Natural killer cell (primary cell): ENCODE results near the gene NANOS3. TPM values are rescaled to one million over a fixed set of nuclear protein-coding genes. Genes with fewer than 3 reads are reported as not detected.
A peak's percentile ranks its signal among the peaks of the same experiment; 100 is the strongest.

Source experiments
- ATAC-seq, 3 donors: fragments of 150-1000 bp in 2 of 3; fragments of 200-7000 bp in 1 of 3; cut with Tn5 transposase; 1 replicate in 1 of 3; 2 replicates in 2 of 3; pipeline ENCODE4 v1.10.0; 2021; ENCODE audit warnings: mild to moderate bottlenecking in 2 of 3, moderate library complexity in 2 of 3
- DNase-seq, 2 donors: peaks; one replicate each; pipeline versions ENCODE4 v3.0.0 to v3.0.0-alpha.2; 2013 to 2021; ENCODE audit warnings: mixed read lengths in 1 of 2
- H3K27ac ChIP-seq: one replicate; pipeline ENCODE4 v1.5.1; 2013; ENCODE audit warnings: mild to moderate bottlenecking, low read length
- H3K27me3 ChIP-seq: one replicate; pipeline ENCODE4 v1.6.1; 2013; ENCODE audit warnings: low read length; ENCODE audit not compliant: control insufficient read depth, insufficient read depth
- H3K36me3 ChIP-seq: one replicate; pipeline ENCODE4 v1.6.1; 2013; ENCODE audit warnings: low read length; ENCODE audit not compliant: control insufficient read depth, insufficient read depth
- H3K4me1 ChIP-seq: one replicate; pipeline ENCODE4 v1.6.1; 2013; ENCODE audit warnings: low read length; ENCODE audit not compliant: control insufficient read depth, insufficient read depth
- H3K4me3 ChIP-seq: one replicate; pipeline ENCODE4 v1.5.1; 2013; ENCODE audit warnings: low read length
- H3K9me3 ChIP-seq: one replicate; pipeline ENCODE4 v1.6.1; 2013; ENCODE audit warnings: low read length; ENCODE audit not compliant: control insufficient read depth, insufficient read depth
- H3K27ac Mint-ChIP-seq, 2 donors: one replicate each; pipeline ENCODE4 v1.8.0; 2022; ENCODE audit warnings: mild to moderate bottlenecking in 2 of 2, mixed read lengths in 2 of 2, moderate library complexity in 1 of 2
- H3K27me3 Mint-ChIP-seq, 2 donors: one replicate each; pipeline ENCODE4 v1.8.0; 2022; ENCODE audit warnings: low read depth in 2 of 2, mixed read lengths in 2 of 2
- H3K36me3 Mint-ChIP-seq: one replicate; pipeline ENCODE4 v1.8.0; 2022; ENCODE audit warnings: mixed read lengths
- H3K4me1 Mint-ChIP-seq, 2 donors: one replicate each; pipeline ENCODE4 v1.8.0; 2022; ENCODE audit warnings: mixed read lengths in 2 of 2
- H3K4me3 Mint-ChIP-seq: one replicate; pipeline ENCODE4 v1.8.0; 2022; ENCODE audit warnings: mild to moderate bottlenecking, moderate library complexity, mixed read lengths
- H3K9me3 Mint-ChIP-seq, 2 donors: one replicate each; pipeline ENCODE4 v1.8.0; 2022; ENCODE audit warnings: mixed read lengths in 2 of 2
- CTCF ChIP-seq: fragments of 200-600 bp; IDR thresholded peaks from one replicate; pipeline ENCODE4 v1.8.0; 2022; ENCODE audit warnings: antibody characterized with exemption
- whole genome bisulfite sequencing: methylation state at CpG from one replicate; pipeline ENCODE4 v1.1.7; 2013; ENCODE audit warnings: missing lambda C conversion rate; ENCODE audit not compliant: insufficient coverage; 5-methylcytosine and 5-hydroxymethylcytosine counted together
- intact Hi-C: fragments of 100-400 bp; cut with micrococcal nuclease; formaldehyde crosslinking; loops from one replicate; pipeline ENCODE4 v1.14.2; 2022
- total RNA-seq, 4 donors: library from RNA; stranded (reverse); fragments of 120-200 nt in 1 of 4; gene quantifications; one replicate each; pipeline versions ENCODE4 v1.2.3 to v1.2.4, GENCODE V29; 2013 to 2022

The NANOS3 gene
- total RNA-seq, 3 donors from 2014 or later (not counting 1 experiment from before 2014, with no cell fraction given) = 2.6 to 6.3 (median 3.0) TPM

GRCh38 chr19:13856497-13856896 lies 20.4 kb upstream of the NANOS3 start:
- Histone ChIP-seq H3K9me3 (no peaks in the 10 kb centered on the region), H3K27me3 (no peaks in the 10 kb centered on the region), H3K4me1 (peaks cover 9% of the 10 kb centered on the region), H3K27ac (no peak overlapping the region), H3K4me3 (no peak overlapping the region), H3K36me3 (no peaks in the 10 kb centered on the region)
- intact Hi-C loops = no loop called here
- Mint-ChIP-seq H3K4me3 (no peak overlapping the region), H3K36me3 (no peaks in the 10 kb centered on the region), H3K27me3 (no peaks in the 10 kb centered on the region), H3K27ac (peak overlapping the region in 1 of 2 donors; percentile 59), H3K9me3 (no peaks in the 10 kb centered on the region), H3K4me1 (peaks cover 1 to 14% of the 10 kb centered on the region in 2 donors)
- no peak for TF ChIP-seq CTCF
- 82% methylated on average over 2 of the region's 2 CpGs for WGBS
- DNase-seq (no peak), ATAC-seq (no peak)

GRCh38 chr19:13859361-13859880 lies 17.5 kb upstream of the NANOS3 start:
- H3K4me1 Mint-ChIP-seq = peaks cover 14 to 31% of the 10 kb centered on the region in 2 donors
- no peak for ATAC-seq
- intact Hi-C loops = no loop called here
- peak overlapping the region; percentile 64 to 100 for H3K27ac Mint-ChIP-seq
- no peak overlapping the region for H3K4me3 Mint-ChIP-seq
- Histone ChIP-seq H3K9me3 (no peaks in the 10 kb centered on the region), H3K4me1 (peaks cover 22% of the 10 kb centered on the region), H3K27ac (no peak overlapping the region), H3K27me3 (peaks cover 8% of the 10 kb centered on the region), H3K36me3 (no peaks in the 10 kb centered on the region), H3K4me3 (no peak overlapping the region)
- H3K27me3 Mint-ChIP-seq = peaks cover 5 to 12% of the 10 kb centered on the region in 2 donors
- no peak for TF ChIP-seq CTCF
- H3K9me3 Mint-ChIP-seq = no peaks in the 10 kb centered on the region
- peak in 1 of 2 donors; percentile 25 for DNase-seq
- WGBS = over 99% methylated on average over 3 of the region's 3 CpGs
- no peaks in the 10 kb centered on the region for H3K36me3 Mint-ChIP-seq

GRCh38 chr19:13860679-13861391 lies 16.1 kb upstream of the NANOS3 start:
- H3K27me3 ChIP-seq = peaks cover 12% of the 10 kb centered on the region
- intact Hi-C loops = loop anchor here (1.0 kb wide), 1 partner anchor 14 kb away; no protein-coding TSS in a partner anchor
- no peak overlapping the region for H3K4me3 ChIP-seq
- no peak for DNase-seq
- no peaks in the 10 kb centered on the region for H3K9me3 Mint-ChIP-seq
- H3K36me3 ChIP-seq = no peaks in the 10 kb centered on the region
- H3K4me1 Mint-ChIP-seq = peaks cover 16 to 37% of the 10 kb centered on the region in 2 donors
- peak overlapping the region; percentile 99 for H3K27ac ChIP-seq
- ATAC-seq = no peak
- no peak for TF ChIP-seq CTCF
- H3K4me1 ChIP-seq = peaks cover 27% of the 10 kb centered on the region
- H3K27ac Mint-ChIP-seq = peak overlapping the region; percentile 97 to 100
- 92% methylated on average over 12 of the region's 13 CpGs for WGBS
- peak overlapping the region; percentile 96 for H3K4me3 Mint-ChIP-seq
- H3K9me3 ChIP-seq = no peaks in the 10 kb centered on the region
- no peaks in the 10 kb centered on the region for H3K36me3 Mint-ChIP-seq
- H3K27me3 Mint-ChIP-seq = peaks cover 8 to 17% of the 10 kb centered on the region in 2 donors
